Thyroid gland (tissue), 4 donors: Measurements from ENCODE around the gene TGIF1.

ENCODE experiments used
- CTCF ChIP-seq, 6 experiments: fragments of 200-600 bp in 3 of 6; fragments of 450-650 bp in 3 of 6; sonication (generic) in 3 of 6; IDR thresholded peaks; one replicate each; pipeline ENCODE4 v1.5.1; 2016 to 2019; ENCODE audit warnings: antibody characterized with exemption in 6 of 6, mild to moderate bottlenecking in 2 of 6, inconsistent platforms in 1 of 6, moderate library complexity in 1 of 6
- POLR2A ChIP-seq, 2 donors: fragments of 450-650 bp; IDR thresholded peaks; one replicate each; pipeline ENCODE4 v1.6.1; 2017; ENCODE audit warnings: antibody characterized with exemption in 2 of 2, mild to moderate bottlenecking in 2 of 2, moderate library complexity in 1 of 2

GRCh38 chr18:3452750-3453539, 3.0 kb downstream of the TGIF1 start:
- TF ChIP-seq CTCF (IDR thresholded peaks at IDR 0.05) = no peak
- no peak for TF ChIP-seq POLR2A (IDR thresholded peaks at IDR 0.05)
